Eye (tissue), 1 donor: ENCODE measurements around the gene TCIRG1.
A peak's percentile ranks its signal among the peaks of the same experiment; 100 is the strongest.

Experiments
- DNase-seq: peaks from one replicate; pipeline ENCODE4 v3.0.0-alpha.2; 2015

TCIRG1 gene

DNA sequence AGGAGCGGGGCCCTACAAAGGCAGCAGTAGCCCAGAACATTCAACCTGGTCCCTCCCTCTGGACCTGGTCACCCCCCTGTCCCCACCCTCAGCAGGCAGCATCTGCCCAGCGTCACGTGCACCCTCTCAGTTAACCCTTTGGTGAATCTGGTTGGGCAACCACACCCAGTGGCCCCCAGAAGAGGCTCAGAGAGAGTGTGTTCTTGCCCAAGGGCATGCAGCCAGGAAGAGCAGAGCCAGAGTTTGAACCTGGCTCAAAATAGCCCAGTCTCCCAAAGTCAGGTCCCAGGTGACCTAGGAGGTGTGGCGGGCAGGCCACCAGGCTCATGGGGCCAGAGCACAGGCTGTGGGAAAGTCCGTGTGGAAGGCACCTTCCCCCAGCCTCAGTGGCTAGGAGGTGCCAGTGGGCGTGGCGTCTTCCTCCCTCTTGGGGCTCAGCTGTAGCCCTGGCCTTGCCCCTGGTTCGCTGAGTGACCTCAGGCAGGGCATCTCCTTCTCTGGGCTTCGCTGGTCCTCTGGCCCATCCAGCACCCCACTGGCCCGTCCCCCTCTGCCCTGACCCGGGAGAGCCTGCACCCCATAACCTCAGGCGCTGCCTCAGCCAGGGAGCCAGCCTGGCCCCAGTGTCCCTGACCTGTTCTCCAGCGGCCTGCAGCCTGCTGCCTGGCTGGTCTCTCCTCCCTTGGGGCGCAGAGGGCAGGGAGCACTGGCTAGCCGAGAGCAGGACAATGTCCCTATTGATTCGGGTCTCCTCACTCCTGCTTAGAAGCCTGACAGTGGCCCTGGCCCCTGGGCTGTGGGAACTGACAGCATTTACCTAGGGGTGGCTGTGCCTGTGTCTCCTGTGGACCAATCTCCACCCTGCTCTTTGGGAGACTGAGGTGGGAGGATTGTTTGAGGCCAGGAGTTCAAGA is 21.7 kb upstream of the TCIRG1 start:
- no peak for DNase-seq

- no peak for DNase-seq
Observed at GRCh38 chr11:68017980-68018729, 20.7 kb upstream of the TCIRG1 start.

DNA sequence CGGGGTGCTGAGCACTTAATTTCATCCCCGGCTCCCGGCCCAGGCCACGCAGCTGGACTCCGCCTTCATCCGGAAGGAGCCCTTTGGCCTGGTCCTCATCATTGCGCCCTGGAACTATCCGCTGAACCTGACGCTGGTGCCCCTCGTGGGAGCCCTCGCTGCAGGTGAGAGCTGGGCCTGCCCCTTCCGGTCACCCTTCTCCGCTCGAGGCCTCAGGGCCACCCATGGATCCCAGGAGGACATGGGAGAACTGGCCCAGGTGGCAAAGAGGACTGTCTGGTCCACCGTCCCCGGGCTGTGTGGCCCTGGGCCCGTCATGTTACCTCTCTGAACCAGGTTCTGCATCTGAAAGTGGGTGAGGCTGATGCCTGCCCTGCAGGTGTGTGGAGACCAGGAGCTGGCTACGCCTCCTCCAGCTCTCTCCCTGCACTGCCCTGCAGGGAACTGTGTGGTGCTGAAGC is 20.1 kb upstream of the TCIRG1 start:
- no peak for DNase-seq

GRCh38 chr11:68019486-68019885 is 19.3 kb upstream of the TCIRG1 start:
- no peak for DNase-seq

GRCh38 chr11:68020575-68020974 is 18.2 kb upstream of the TCIRG1 start:
- no peak for DNase-seq

DNA sequence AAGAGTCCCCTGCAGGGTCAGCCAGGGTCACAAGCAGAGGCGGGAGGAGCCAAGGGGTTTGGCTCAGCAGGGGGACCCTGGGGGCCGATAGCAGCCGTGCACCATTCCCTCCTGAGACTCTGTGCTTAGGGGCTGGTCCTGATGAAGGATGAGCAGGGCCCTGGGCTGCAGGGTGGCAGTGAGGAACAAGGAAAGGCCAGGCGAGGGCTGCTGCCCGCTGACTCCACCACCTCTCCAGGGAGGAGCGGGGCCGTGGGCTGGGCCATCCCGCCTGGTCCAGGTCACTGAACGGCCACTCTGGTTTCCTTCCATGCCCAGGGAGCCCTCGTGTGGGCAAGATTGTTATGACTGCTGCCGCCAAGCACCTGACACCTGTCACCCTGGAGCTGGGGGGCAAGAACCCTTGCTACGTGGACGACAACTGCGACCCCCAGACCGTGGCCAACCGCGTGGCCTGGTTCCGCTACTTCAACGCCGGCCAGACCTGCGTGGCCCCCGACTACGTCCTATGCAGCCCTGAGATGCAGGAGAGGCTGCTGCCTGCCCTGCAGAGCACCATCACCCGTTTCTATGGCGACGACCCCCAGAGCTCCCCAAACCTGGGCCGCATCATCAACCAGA is 17.5 kb upstream of the TCIRG1 start:
- DNase-seq, result peak; percentile 53

GRCh38 chr11:68022531-68022930 is 16.3 kb upstream of the TCIRG1 start:
- no peak for DNase-seq

GRCh38 chr11:68024508-68024907 is 14.3 kb upstream of the TCIRG1 start:
- no peak for DNase-seq

DNA sequence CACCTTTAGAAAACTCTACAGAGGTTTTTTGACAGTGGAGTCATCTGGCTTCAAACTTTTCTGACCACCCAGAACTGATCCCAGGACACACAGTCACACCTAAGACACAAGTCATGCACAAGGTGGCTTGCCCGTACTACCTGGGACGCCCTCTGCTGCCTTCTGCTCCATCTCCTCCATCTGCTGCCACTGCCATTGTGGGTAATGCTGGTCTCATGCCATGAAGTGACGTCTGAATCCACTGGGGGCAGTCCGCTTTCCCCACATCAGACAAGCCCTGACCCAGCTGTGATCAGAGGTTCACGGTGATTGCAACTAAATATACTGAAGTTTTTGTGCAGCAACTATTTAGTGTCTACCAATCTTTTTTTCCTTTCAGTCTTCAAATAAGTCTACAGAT is 13.8 kb upstream of the TCIRG1 start:
- DNase-seq, result no peak

- no peak for DNase-seq
Observed at GRCh38 chr11:68026391-68027105, 12.3 kb upstream of the TCIRG1 start.

DNA sequence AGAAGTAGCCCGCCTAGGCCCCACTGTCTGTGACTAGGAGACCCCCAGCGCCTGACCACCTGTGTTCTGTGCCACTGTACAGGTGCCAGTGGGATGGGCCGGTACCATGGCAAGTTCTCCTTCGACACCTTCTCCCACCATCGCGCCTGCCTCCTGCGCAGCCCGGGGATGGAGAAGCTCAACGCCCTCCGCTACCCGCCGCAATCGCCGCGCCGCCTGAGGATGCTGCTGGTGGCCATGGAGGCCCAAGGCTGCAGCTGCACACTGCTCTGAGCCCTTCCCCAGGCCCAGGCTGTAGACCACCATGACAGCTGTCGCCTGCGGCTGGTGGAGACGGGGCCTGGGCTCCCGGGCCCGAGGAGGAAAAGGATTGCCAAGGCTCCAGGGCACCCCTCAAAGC is 11.2 kb upstream of the TCIRG1 start:
- DNase-seq, result no peak

DNA sequence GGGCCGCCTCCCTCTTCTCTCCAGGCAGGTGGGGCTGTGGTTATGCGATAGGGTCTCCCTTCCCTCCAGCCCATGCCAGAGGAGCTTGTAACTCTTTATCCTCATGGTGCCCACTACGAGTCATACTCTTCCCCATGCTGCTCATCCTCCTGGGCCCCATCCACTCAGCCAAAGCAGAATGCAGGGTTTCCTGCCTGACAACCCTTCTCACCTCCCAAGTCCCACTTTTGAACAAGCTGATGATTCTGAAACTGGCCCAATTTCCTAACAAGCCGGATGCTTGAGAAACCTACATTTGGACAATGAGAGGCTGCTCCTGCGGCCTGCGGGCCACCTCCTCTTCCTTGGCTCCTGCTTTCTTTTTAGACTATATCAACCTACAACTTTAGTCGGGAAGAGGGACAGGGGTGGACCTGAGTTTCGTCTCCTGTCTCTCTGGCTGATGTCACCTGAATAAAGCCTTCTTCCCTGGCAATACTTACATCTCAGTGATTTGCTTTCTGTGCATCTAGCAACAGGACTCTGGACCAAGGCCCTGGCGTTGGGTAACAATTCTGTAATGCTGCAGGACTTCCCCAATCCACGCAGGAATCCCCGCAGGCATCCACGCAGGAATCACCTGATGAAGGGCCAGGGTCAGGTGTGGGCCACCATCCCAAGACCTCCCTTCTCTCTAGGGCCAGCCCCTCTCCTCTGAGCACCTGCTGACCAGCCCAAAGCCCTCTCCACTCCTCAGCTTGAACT is 9.9 kb upstream of the TCIRG1 start:
- no peak for DNase-seq

GRCh38 chr11:68030318-68031143 is 8.3 kb upstream of the TCIRG1 start, which contains the start of gene NDUFS8:
TSS of gene NDUFS8 (plus strand) at chr11:68030681. CDS start at chr11:68032152, 1,471 bp downstream.
- DNase-seq, result peak; percentile 100

DNA sequence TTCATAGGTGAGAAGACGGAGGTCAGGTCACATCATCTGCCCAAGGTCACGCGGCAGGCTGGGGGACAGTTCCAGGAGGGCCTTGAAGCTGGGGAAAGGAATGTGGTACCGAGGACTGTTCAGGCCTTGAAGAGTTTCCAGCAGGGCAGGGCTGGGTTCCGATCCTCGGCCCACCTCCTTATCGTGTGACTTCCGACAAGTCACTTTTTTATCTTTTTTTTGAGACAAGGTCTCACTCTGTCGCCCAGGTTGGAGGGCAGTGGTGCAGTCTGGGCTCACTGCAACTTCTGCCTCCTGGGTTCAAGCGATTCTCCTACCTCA is 7.7 kb upstream of the TCIRG1 start:
- no peak for DNase-seq

- no peak for DNase-seq
Observed at GRCh38 chr11:68032003-68032402, 6.8 kb upstream of the TCIRG1 start.

DNA sequence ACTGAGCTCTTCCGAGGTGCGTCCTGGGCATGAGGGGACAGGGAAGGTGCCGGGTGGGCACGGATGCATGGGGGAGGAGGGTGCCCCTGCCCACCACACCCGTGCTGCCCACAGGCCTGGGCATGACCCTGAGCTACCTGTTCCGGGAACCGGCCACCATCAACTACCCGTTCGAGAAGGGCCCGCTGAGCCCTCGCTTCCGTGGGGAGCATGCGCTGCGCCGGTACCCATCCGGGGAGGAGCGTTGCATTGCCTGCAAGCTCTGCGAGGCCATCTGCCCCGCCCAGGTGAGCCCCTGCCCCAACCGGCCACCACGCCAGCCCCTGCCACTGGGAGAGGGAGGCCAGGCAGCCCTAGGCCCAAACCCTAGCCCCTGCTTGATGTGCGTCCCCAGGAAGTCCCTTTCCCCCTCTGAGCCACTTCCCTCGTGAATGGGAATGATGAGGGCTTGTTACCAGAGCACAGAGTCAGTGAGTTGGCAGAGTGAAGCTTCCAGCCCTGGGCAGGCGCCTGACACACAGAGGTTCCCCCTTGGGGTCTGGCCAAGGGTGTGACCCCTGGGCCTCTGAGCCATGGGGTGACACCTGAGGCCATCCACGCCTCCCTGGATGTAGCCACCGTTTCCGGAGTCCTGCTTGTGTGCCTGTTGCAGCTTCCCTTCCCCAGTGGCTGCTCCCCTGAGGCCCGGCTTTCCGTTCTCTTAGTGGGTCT is 5.7 kb upstream of the TCIRG1 start:
- no peak for DNase-seq

DNA sequence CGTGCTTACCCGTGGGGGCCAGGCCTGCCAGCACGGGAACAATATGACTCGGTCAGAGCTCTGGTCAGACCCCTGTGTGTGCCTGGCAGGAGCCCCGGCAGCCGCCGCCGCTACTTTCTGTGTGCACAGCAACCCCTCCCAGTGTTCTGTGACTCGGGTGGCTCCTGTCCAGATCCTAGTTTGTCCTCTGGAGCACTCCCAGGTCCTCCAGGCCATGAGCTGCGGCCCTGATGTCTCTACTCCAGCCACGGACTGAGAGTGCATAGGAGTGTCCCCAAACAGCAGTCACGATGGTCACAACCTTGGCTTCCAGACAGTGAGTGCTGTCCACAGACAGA is 5.1 kb upstream of the TCIRG1 start:
- DNase-seq, result no peak

GRCh38 chr11:68035266-68035876 is 3.5 kb upstream of the TCIRG1 start:
- no peak for DNase-seq

DNA sequence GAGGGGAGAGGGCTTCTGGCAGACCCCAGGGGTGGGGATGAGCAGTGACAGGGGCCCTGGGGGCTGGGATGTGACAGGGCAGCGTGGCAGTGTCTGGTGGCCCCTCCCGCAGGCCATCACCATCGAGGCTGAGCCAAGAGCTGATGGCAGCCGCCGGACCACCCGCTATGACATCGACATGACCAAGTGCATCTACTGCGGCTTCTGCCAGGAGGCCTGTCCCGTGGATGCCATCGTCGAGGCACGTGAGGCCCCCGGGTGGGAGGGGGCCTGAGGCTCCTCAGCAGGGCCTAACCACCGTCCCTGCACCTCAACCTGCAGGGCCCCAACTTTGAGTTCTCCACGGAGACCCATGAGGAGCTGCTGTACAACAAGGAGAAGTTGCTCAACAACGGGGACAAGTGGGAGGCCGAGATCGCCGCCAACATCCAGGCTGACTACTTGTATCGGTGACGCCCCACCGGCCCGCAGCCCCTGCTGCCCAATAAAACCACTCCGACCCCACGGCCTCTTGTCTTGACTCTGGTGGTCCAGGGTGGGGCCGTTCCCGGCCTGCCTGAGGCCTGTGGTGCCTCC is 2.6 kb upstream of the TCIRG1 start:
- no peak for DNase-seq

GRCh38 chr11:68036717-68037239 is 2.0 kb upstream of the TCIRG1 start:
- DNase-seq, result no peak
